Vagina (tissue), 2 donors: ENCODE data around the gene C2CD5. TPM values are rescaled to one million over a fixed set of nuclear protein-coding genes. Genes with fewer than 3 reads are reported as not detected.
A peak's percentile ranks its signal among the peaks of the same experiment; 100 is the strongest.
"Not testable (repeated sequence)": the region's sequence is repeated elsewhere in the genome, so short reads cannot be mapped to it uniquely, and the experiment has no call there.

Experiments
- DNase-seq, 2 donors: peaks; one replicate each; pipeline ENCODE4 v3.0.0-alpha.2; 2017; ENCODE audit errors: extremely low spot score in 2 of 2
- H3K27ac ChIP-seq: fragments of 200-600 bp; sonication (generic); one replicate; pipeline ENCODE4 v1.5.1; 2019
- H3K27me3 ChIP-seq: fragments of 200-600 bp; sonication (generic); one replicate; pipeline ENCODE4 v1.5.1; 2019
- H3K36me3 ChIP-seq, 2 donors: fragments of 200-600 bp; sonication (generic); one replicate each; pipeline ENCODE4 v1.5.1; 2017 to 2019
- H3K4me1 ChIP-seq: fragments of 200-600 bp; sonication (generic); one replicate; pipeline ENCODE4 v1.5.1; 2019
- H3K4me3 ChIP-seq, 2 donors: fragments of 200-600 bp; sonication (generic); 1 replicate in 1 of 2; 2 replicates in 1 of 2; pipeline ENCODE4 v1.5.1; 2016 to 2019
- H3K9me3 ChIP-seq: fragments of 200-600 bp; sonication (generic); one replicate; pipeline ENCODE4 v1.5.1; 2019
- POLR2A ChIP-seq, 2 donors: fragments of 450-650 bp; IDR thresholded peaks; one replicate each; pipeline ENCODE4 v1.6.1; 2017; ENCODE audit warnings: antibody characterized with exemption in 2 of 2, mild to moderate bottlenecking in 2 of 2, moderate library complexity in 2 of 2
- POLR2AphosphoS5 ChIP-seq, 2 donors: sonication (generic); formaldehyde crosslinking; IDR thresholded peaks; one replicate each; pipeline ENCODE4 v1.9.0; 2017; ENCODE audit warnings: antibody characterized with exemption in 2 of 2, mild to moderate bottlenecking in 2 of 2, low read depth in 1 of 2; ENCODE audit not compliant: insufficient read depth in 1 of 2
- intact Hi-C: fragments of 100-400 bp; cut with DNase I; formaldehyde crosslinking; loops from one replicate; pipeline ENCODE4 v1.15.1; 2023
- total RNA-seq: library from RNA; depleted of rRNA; stranded (reverse); fragments of >200 nt; gene quantifications from one replicate; pipeline ENCODE4 v1.2.3, GENCODE V29; 2016
- TF ChIP-seq, protein P1 (sequence below), 3 experiments: fragments of 450-650 bp in 2 of 3; fragments of 200-600 bp in 1 of 3; sonication (generic) in 1 of 3; IDR thresholded peaks; one replicate each; pipeline ENCODE4 v1.5.1; 2017 to 2019; ENCODE audit warnings: antibody characterized with exemption in 3 of 3, mild to moderate bottlenecking in 2 of 3, moderate library complexity in 2 of 3

C2CD5 gene
- total RNA-seq, 1 donor from 2014 or later, result 49.1 TPM

DNA sequence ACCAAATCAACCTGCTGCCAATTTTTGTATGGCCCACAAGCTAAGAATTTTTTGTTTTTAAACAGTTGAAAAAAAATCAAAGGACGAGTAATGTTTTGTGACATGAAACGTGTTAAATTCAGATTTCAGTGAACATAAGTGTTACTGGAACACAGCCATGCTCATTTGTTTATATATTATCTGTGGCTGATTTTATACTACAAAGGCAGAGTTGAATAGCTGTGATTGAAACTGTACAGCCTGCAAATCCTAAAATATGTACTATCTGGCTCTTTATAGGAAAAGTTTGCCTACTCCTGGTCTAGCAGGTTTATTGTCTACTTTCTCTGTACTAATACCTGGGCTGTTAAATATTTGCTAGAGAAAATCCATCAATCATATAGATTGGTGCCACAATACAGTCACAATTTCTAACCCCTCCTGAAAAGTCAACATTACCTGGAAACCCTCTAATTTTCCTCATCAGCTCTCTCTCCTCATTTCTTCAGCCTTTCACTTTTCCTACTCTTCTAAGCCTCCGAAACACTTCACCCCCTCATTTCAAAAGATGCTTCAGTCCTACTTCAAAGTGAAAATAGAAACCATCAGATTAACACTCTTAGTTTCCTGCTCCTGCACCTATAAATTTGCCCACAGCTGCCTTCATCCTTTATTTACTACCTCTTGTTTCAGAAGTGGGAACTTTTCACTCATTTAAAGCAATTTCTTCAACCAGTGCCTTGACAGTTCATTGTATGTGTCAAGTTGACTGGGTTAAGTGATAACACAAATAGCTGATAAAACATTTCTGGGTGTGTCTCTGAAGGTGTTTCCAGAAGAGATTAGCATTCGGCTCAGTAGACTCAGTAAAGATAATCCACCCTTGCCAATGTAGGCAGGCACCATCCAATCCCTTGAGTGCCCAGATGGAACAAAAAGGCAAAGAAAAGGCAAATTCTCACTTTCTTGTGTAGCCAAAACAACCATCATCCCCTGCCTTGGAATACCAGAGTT, 18.0 kb upstream of the C2CD5 start:
- intact Hi-C loops, result no loop called here
- TF ChIP-seq, protein P1, sequence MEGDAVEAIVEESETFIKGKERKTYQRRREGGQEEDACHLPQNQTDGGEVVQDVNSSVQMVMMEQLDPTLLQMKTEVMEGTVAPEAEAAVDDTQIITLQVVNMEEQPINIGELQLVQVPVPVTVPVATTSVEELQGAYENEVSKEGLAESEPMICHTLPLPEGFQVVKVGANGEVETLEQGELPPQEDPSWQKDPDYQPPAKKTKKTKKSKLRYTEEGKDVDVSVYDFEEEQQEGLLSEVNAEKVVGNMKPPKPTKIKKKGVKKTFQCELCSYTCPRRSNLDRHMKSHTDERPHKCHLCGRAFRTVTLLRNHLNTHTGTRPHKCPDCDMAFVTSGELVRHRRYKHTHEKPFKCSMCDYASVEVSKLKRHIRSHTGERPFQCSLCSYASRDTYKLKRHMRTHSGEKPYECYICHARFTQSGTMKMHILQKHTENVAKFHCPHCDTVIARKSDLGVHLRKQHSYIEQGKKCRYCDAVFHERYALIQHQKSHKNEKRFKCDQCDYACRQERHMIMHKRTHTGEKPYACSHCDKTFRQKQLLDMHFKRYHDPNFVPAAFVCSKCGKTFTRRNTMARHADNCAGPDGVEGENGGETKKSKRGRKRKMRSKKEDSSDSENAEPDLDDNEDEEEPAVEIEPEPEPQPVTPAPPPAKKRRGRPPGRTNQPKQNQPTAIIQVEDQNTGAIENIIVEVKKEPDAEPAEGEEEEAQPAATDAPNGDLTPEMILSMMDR (IDR thresholded peaks at IDR 0.05), result no peak
- TF ChIP-seq POLR2AphosphoS5 (IDR thresholded peaks at IDR 0.05; ENCODE audit: insufficient read depth in 1 of 2, low read depth in 1 of 2) (no peak), POLR2A (IDR thresholded peaks at IDR 0.05) (no peak)
- DNase-seq, result no peak
- H3K4me3 ChIP-seq, result no peak overlapping the region
- H3K9me3 ChIP-seq, result no peaks in the 10 kb centered on the region
- H3K36me3 ChIP-seq, result no peaks in the 10 kb centered on the region
- no peak overlapping the region for H3K27ac ChIP-seq
- H3K4me1 ChIP-seq, result no peaks in the 10 kb centered on the region
- no peaks in the 10 kb centered on the region for H3K27me3 ChIP-seq

DNA sequence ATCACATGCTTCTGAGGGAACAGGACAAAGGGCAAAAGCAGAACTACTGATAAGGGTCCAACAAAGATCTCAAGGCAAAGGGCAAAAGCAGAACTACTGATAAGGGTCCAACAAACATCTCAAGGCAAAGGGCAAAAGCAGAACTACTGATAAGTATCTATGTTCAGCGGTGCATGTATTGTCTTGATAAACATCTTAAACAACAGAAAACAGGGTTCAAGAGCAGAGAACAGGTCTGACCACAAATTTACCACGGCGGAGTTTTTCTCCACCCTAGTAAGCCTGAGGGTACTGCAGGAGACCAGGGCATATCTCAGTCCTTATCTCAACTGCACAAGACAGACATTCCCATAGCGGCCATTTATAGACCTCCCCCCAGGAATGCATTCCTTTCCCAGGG, 10.4 kb upstream of the C2CD5 start:
- intact Hi-C loops, result not testable (repeated sequence)

DNA sequence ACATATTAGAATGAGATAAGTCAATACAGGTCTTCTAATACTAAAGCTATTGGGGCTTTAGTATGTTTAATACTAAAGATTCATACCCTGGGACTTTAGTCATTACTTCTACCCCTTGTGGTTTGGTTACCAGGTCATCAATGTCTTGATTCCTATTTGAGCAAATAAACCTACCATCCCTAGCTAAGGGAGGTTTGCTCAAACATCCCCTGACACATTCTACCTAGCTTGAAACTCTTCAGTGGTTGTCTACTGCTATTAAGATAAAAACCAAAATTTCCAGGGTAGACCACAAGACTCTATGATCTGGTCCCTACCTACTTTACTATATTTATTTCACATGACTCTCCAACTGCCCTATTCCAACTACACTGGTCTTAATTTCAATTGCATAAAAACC, 7.3 kb upstream of the C2CD5 start:
- Histone ChIP-seq H3K9me3 (no peaks in the 10 kb centered on the region), H3K27me3 (no peaks in the 10 kb centered on the region), H3K36me3 (no peaks in the 10 kb centered on the region), H3K27ac (no peak overlapping the region), H3K4me1 (no peaks in the 10 kb centered on the region), H3K4me3 (no peak overlapping the region)
- TF ChIP-seq, protein P1 (IDR thresholded peaks at IDR 0.05), result no peak
- TF ChIP-seq POLR2A (IDR thresholded peaks at IDR 0.05) (no peak), POLR2AphosphoS5 (IDR thresholded peaks at IDR 0.05; ENCODE audit: insufficient read depth in 1 of 2, low read depth in 1 of 2) (no peak)
- intact Hi-C loops, result no loop called here
- DNase-seq, result no peak

More for the DNA sequence above, 10.4 kb upstream of the C2CD5 start:
- not testable (repeated sequence) for DNase-seq, H3K36me3 ChIP-seq, H3K9me3 ChIP-seq, H3K27ac ChIP-seq, H3K4me3 ChIP-seq, H3K4me1 ChIP-seq, H3K27me3 ChIP-seq

DNA sequence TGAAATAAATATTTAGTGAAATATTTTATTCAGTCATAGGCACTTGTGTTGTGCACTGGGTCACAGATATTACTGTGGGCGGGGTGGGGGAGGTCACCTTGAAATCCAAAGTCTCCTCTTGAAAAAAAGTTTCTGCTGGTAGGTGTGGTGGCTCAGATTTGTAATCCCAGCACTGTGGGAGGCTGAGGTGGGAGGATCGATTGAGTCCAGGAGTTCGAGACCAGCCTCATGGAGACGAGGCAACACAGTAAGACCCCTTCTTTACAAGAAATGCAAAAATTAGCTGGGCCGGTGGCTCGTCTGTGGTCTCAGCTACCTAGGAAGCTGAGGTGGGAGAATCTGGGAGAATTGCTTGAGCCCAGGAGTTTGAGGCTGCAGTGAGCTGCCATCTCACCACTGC, 913 bp upstream of the C2CD5 start:
- no peaks in the 10 kb centered on the region for H3K36me3 ChIP-seq
- intact Hi-C loops, result no loop called here
- peaks cover 32% of the 10 kb centered on the region for H3K4me1 ChIP-seq
- DNase-seq, result no peak
- H3K4me3 ChIP-seq, result no peak overlapping the region
- peak overlapping the region; percentile 93 for H3K27ac ChIP-seq
- no peaks in the 10 kb centered on the region for H3K27me3 ChIP-seq
- TF ChIP-seq POLR2AphosphoS5 (IDR thresholded peaks at IDR 0.05; ENCODE audit: insufficient read depth in 1 of 2, low read depth in 1 of 2) (no peak), POLR2A (IDR thresholded peaks at IDR 0.05) (no peak)
- TF ChIP-seq, protein P1 (IDR thresholded peaks at IDR 0.05), result no peak
- no peaks in the 10 kb centered on the region for H3K9me3 ChIP-seq

DNA sequence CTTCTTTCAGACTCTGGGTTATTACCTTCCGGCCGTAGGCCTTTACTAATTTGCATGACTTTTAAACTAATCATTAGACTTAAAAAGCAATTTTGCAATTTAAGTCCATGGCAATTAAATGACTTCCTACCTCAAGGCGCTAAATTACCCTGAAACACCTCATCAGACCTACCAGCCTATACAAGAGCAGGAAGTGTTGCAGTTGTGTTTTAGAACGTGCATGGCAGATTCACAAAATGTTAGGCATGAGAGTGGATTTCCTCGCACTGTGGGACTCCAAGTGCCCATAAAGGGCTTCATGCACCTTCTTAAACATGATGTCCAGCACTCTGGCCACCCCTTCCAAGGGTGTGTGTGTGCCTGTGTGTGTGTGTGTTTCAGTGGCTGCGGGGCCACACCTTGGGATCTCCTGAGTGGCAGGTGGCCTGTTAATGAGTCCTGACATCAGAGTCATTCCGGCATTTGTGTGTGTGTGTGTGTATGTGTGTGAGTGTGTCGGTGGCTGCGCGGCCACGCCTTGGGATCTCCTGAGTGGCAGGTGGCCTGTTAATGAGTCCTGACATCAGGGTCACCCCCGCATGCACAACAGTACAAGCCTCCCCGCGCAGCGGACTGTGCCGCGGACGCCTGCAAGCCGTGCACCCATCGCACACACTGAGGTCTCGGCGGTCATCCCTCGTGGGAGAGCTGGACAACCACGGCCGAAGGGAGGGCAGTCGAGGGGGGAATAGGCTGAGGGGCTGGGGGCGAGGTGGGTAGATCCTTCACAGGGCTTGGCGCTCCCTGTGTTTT, 900 bp downstream of the C2CD5 start:
- peak overlapping the region; percentile 93 for H3K27ac ChIP-seq
- intact Hi-C loops, result no loop called here
- TF ChIP-seq POLR2AphosphoS5 (IDR thresholded peaks at IDR 0.05; ENCODE audit: insufficient read depth in 1 of 2, low read depth in 1 of 2) (no peak), POLR2A (IDR thresholded peaks at IDR 0.05) (no peak)
- TF ChIP-seq, protein P1 (IDR thresholded peaks at IDR 0.05), result no peak

More for the DNA sequence above, 900 bp downstream of the C2CD5 start:
- no peaks in the 10 kb centered on the region for H3K36me3 ChIP-seq
- peak overlapping the region; percentile 91 to 92 for H3K4me3 ChIP-seq
- DNase-seq, result no peak
- H3K4me1 ChIP-seq, result peaks cover 36% of the 10 kb centered on the region
- no peaks in the 10 kb centered on the region for H3K9me3 ChIP-seq
- no peaks in the 10 kb centered on the region for H3K27me3 ChIP-seq
